ENCODE results near the gene MYLK2.

MYLK2 gene

GRCh38 chr20:31858760-31859083 is 39.6 kb downstream of the MYLK2 start:
- no peak for DNase-seq

DNA sequence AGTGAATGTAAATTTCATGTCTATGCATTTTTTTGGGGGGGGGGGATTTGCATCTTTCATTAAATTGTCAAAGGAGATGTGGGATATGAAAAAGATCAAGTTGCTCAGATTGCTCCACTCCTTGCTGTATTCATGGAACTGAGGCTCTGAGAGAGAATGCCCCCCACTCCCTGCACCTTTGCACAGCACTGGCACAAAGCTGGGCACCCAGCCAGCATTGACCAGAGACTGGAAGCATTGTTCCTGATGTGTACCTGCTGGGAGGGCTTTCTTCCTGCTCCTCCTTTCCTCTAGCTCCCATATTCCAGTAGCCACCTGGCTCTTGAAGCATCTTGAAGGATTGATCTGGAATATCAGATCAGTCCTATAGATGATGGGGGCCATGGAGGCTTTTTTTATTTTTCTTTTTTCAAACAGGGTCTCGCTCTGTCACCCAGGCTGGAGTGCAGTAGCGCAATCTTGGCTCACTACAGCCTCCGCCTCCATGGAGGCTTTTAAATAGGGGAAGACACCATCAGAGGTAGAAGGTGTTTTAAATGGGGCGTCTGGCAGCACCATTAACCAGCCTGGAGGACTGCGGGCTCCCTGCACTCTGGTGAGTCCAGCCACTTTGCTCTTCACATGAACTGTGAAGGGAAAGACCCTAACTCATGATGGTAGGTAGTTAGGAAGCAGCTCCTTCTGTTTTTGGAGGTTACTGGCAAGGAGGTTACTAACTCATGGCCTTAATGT is 40.3 kb downstream of the MYLK2 start:
- peak; percentile 74 for DNase-seq

- no peak for DNase-seq
Observed at GRCh38 chr20:31859998-31860380, 40.8 kb downstream of the MYLK2 start.

GRCh38 chr20:31860390-31861134 is 41.4 kb downstream of the MYLK2 start:
- peak; percentile 58 for DNase-seq

DNA sequence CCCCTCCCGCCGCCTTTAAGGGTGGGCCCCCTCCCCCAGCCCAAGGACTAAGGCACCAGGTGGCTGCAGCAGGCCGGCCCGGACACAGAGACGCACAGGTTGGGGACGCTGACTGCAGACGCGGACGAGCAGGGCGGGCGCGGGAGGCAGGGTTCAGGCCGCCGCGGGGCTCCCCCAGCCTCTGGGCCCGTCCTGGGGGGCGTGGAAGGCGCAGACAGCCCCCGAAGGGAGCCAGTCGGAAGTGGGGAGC is 41.9 kb downstream of the MYLK2 start:
- DNase-seq, result peak; percentile 81

DNA sequence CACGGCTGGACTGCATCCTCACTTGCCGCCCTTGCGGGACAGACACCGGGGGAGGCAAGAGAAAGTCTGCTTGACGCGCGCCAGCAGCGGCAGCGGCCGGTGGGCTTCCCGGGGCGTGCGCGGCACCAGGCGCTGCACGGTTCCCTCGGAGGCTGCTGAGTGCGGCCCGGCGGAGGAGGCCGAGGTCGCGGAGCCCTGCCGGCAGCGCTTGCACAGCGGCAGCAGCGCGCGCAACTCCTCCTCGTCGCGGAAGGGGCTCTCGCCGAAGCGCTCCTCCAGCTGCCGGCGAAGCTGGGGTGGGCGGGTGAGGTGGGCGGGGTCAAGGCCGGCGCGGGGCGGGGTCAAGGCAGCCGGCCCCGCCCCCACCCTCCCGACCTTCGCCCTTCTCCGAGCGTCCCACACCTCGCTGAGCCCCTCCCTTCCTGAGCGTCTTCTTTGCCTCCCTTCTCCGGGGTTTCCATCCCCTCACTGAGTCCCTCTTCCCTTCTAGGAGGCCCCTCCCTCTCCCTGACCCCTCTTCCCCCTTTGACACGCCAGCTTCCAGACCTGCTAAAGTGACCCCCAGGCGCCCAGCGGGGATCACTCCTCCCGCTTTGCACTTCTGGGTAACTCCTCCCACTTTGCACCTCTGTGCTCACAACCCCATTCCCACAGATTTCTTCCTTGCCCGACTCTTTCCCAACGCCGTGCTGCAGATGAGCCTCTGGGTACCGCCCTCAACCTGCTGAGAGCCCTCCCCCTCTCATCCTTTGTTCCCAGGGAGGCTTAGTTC is 42.4 kb downstream of the MYLK2 start:
- peak; percentile 95 for DNase-seq

DNA sequence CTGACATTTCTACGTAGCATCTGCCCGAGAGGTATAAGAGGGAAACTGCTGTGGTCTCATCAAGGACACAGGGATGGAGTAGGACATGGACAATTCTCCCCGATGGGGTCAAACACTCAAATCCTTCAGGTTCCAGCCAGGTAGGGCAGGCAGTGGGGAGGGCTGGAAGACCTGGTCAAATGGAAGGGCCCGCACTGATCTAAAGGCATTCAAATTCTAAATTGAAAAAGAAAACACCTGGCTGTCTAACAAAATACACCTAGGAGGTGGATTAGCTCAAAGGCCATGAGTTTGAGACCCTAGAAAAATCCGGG is 43.0 kb downstream of the MYLK2 start:
- no peak for DNase-seq

DNA sequence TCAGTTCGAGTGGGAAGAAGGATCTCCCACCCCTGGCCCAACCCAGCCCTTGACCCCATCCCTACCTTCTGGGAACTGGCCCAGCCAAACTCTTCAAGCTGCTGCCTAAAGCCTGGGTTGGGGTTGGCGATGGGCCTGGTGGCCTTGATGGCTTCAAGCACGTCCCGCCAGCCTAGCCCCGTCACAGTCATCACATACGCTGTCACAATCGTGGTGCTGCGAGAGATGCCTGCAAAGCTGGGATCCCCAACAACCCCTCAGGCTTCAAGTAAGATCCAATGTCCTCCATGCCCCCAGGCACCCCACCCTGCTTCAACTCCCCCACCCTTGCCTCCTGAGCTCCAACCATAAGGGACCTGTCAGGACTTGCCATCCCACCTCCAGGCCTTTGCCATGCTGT is 43.4 kb downstream of the MYLK2 start:
- DNase-seq, result no peak

- DNase-seq, result no peak
Observed at GRCh38 chr20:31863296-31864085, 44.3 kb downstream of the MYLK2 start.

- DNase-seq, result no peak
Observed at GRCh38 chr20:31864521-31865400, 45.6 kb downstream of the MYLK2 start.

DNA sequence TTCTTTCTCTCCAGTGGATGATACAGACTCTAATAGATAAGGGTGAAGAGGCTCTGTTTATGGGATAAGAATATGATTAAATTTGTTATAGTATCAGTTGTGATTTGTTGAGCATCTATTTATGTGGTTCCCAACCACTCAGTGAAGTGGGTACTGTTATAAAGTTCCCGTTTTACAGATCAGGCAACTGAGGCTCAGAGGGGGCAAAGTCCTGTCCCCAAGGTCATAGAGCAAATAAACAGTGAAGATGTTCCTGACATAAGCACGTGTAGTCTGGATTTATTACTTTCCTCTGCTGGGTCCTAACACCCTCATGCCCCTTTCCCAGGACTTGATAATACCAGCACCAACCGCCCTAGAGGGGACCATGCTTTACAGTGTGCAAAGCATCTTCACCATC is 47.1 kb downstream of the MYLK2 start:
- DNase-seq, result no peak

DNA sequence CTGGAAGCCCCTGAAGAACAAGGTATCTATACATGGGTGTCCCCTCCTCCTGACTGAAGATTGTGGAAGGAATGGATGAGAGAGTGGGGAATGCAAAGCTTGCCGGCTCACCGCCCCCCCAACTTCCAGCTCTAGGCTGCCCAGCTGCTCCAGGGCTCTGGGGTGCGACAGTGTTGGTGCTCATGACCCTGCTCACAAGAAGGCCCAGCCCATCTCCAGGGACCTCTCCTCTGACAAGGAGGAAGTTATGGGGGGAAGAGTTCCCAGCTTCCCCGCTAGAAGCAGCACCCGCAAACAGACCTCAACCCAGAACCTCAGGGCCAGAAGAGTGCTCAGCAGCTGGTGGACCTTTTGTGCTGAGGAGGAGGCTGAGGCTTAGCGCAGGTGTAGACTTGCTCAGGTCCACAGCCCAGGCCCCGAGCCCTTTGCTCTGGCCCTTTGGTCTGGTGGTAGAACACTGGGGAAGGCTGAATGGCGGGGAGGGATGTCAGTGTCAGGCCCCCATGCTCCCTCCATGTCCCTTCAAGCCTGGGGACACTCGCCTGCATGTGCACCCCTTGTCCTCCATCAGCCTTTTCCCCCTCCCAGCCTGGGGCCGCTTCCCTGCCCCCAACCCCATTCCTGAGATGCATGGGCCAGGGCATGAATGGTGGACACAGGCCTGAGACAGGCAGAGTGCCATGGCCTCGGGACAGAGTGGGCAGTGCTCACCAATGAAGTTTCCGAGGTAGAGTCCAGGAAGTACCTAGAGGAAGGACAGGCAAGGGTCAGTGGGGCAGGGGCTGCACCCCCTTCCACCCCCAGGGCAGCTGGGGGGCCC is 49.9 kb downstream of the MYLK2 start:
- DNase-seq, result no peak

DNA sequence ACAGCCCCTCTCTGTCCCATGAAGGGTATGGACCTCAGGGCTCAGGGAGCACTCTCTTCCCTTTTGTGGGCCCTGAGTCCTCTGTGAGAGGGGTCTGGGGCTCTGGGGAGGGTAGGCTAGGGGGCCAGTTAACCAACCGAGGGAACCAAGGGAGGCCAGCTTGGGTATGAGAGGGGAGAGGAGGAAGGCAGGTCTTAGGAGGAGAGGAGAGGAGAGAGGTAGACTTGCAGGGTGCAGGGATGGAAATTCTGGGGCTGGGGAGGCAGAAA is 50.5 kb downstream of the MYLK2 start:
- DNase-seq, result no peak

- peak; percentile 69 for DNase-seq
Observed at GRCh38 chr20:31869942-31870725, 51.0 kb downstream of the MYLK2 start, which contains the start of the genes DUSP15 and TTLL9. Gene DUSP15, minus strand, starts transcription at chr20:31870527. Its CDS starts 190 bp downstream, at chr20:31870337. Gene TTLL9, plus strand, starts transcription at chr20:31870634. Its CDS starts 493 bp downstream, at chr20:31871127.

GRCh38 chr20:31870726-31871617 is 51.8 kb downstream of the MYLK2 start:
- DNase-seq, result peak; percentile 55

DNA sequence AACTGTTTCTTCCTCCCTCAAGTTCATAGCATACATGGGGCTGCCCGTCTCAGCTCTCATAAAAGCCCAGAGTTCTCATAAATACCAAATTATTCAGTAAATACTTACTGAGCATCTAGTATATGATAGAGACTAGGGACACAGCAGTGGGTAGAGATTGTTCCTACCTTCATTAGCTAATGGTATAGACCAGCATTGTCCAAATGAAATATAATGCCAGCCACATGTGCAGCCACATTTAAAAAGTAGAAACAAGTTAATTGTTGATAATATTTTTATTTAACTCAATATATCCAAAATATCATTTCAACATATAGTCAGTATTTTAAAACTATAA is 52.4 kb downstream of the MYLK2 start:
- no peak for DNase-seq

DNA sequence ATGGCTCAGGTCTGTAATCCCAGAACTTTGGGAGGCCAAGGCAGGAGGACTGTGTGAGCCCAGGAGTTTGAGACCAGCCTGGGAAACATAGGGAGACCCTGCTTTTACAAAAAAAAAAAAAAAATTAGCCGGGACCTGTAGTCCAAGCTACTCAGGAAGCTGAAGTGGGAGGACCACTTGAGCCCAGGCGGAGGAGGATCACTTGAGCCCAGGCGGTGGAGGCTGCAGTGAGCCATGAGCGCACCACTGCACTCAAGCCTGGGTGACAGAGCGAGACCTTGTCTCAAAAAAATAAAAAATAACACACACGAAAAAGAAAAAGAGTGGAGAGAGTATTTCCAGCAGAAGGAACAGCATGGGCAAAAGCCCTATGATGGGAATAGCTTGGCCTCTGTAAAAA is 53.2 kb downstream of the MYLK2 start:
- no peak for DNase-seq

GRCh38 chr20:31875671-31876070 is 56.5 kb downstream of the MYLK2 start:
- DNase-seq, result no peak

DNA sequence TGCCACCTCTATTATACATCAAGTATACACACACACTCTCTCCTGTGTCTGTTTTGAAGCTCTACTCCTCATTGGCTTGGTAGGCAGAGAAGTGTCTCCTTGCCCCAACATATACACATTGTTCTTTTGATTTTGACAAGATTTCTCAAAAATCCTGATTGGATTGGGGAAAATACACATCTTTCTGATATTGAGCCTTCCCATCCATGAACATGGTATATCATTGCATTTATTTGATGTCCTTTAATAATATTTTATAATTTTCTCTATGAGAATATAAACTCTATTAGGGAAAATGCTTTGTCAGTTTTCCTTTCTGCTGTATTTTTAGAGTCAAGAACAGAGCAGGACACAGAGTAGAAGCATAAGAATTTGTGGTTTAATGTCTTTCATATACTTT is 58.5 kb downstream of the MYLK2 start:
- DNase-seq, result no peak
